H9 (cell line): ENCODE measurements around the gene ATP8A2. TPM values are rescaled to one million over a fixed set of nuclear protein-coding genes. Genes with fewer than 3 reads are reported as not detected.

Experiments
- DNase-seq: peaks from one replicate; pipeline ENCODE4 v3.0.0-alpha.2; 2017
- H2AFZ ChIP-seq: one replicate; pipeline ENCODE4 v1.6.1; 2013; ENCODE audit warnings: mild to moderate bottlenecking, low read length, control low read depth, moderate library complexity
- H2AK5ac ChIP-seq: 2 replicates; pipeline ENCODE4 v1.6.1; 2013; ENCODE audit warnings: low read length, control low read depth, mixed read lengths; ENCODE audit not compliant: insufficient read length
- H2BK120ac ChIP-seq: one replicate; pipeline ENCODE4 v1.6.1; 2013; ENCODE audit warnings: low read depth, mild to moderate bottlenecking, low read length, control low read depth, inconsistent platforms; ENCODE audit not compliant: poor library complexity, severe bottlenecking
- H2BK12ac ChIP-seq: 2 replicates; pipeline ENCODE4 v1.6.1; 2013; ENCODE audit warnings: low read length, control low read depth, mixed read lengths, low read depth; ENCODE audit not compliant: insufficient read length
- H2BK15ac ChIP-seq: 2 replicates; pipeline ENCODE4 v1.6.1; 2013; ENCODE audit warnings: low read depth, low read length, control low read depth
- H2BK20ac ChIP-seq: one replicate; pipeline ENCODE4 v1.6.1; 2013; ENCODE audit warnings: low read depth, mild to moderate bottlenecking, low read length, control low read depth, inconsistent platforms; ENCODE audit not compliant: poor library complexity, severe bottlenecking
- H2BK5ac ChIP-seq: 2 replicates; pipeline ENCODE4 v1.6.1; 2013; ENCODE audit warnings: low read length, control low read depth, mixed read lengths; ENCODE audit not compliant: insufficient read length
- H3K14ac ChIP-seq: 2 replicates; pipeline ENCODE4 v1.6.1; 2013; ENCODE audit warnings: low read length, control low read depth; ENCODE audit not compliant: insufficient read depth
- H3K18ac ChIP-seq: 2 replicates; pipeline ENCODE4 v1.6.1; 2013; ENCODE audit warnings: low read depth, mild to moderate bottlenecking, mixed read lengths, low read length, control low read depth; ENCODE audit not compliant: insufficient read length
- H3K23ac ChIP-seq: 2 replicates; pipeline ENCODE4 v1.6.1; 2013; ENCODE audit warnings: low read length, control low read depth, mixed read lengths, low read depth; ENCODE audit not compliant: insufficient read length
- H3K23me2 ChIP-seq: 2 replicates; pipeline ENCODE4 v1.6.1; 2013; ENCODE audit warnings: low read depth, mild to moderate bottlenecking, mixed read lengths, low read length, control low read depth; ENCODE audit not compliant: insufficient read length, poor library complexity, severe bottlenecking
- H3K27ac ChIP-seq: 2 replicates; pipeline ENCODE4 v1.5.1; 2013; ENCODE audit warnings: low read length, control low read depth, mixed read lengths, low read depth; ENCODE audit not compliant: insufficient read length
- H3K27me3 ChIP-seq: 2 replicates; pipeline ENCODE4 v1.6.1; 2013; ENCODE audit warnings: low read length, control low read depth, inconsistent platforms; ENCODE audit not compliant: insufficient read depth
- H3K4ac ChIP-seq: 2 replicates; pipeline ENCODE4 v1.6.1; 2013; ENCODE audit warnings: low read depth, mild to moderate bottlenecking, control low read depth, inconsistent platforms, low read length, moderate library complexity
- H3K4me1 ChIP-seq: 2 replicates; pipeline ENCODE4 v1.6.1; 2013; ENCODE audit warnings: low read length, control low read depth, inconsistent platforms; ENCODE audit not compliant: insufficient read depth
- H3K4me2 ChIP-seq: 2 replicates; pipeline ENCODE4 v1.6.1; 2013; ENCODE audit warnings: low read length, control low read depth, mixed read lengths; ENCODE audit not compliant: insufficient read length, insufficient read depth
- H3K56ac ChIP-seq: 2 replicates; pipeline ENCODE4 v1.6.1; 2013; ENCODE audit warnings: low read depth, mild to moderate bottlenecking, mixed read lengths, low read length, control low read depth; ENCODE audit not compliant: insufficient read length
- H3K79me1 ChIP-seq: 2 replicates; pipeline ENCODE4 v1.6.1; 2013; ENCODE audit warnings: low read depth, mild to moderate bottlenecking, moderate library complexity, low read length, control low read depth, inconsistent platforms; ENCODE audit not compliant: insufficient read depth, poor library complexity, severe bottlenecking
- H3K79me2 ChIP-seq: 2 replicates; pipeline ENCODE4 v1.6.1; 2013; ENCODE audit warnings: low read length, control low read depth, inconsistent platforms; ENCODE audit not compliant: insufficient read depth
- H3K9ac ChIP-seq: 2 replicates; pipeline ENCODE4 v1.6.1; 2013; ENCODE audit warnings: low read length, control low read depth, mixed read lengths; ENCODE audit not compliant: insufficient read length; ENCODE audit errors: extremely low read depth
- H3K9me3 ChIP-seq: one replicate; pipeline ENCODE4 v1.6.1; 2013; ENCODE audit warnings: low read depth, low read length, inconsistent platforms; ENCODE audit not compliant: control insufficient read depth
- H3T11ph ChIP-seq: one replicate; pipeline ENCODE4 v1.6.1; 2013; ENCODE audit warnings: mild to moderate bottlenecking, low read length, control low read depth, inconsistent platforms
- H4K20me1 ChIP-seq: one replicate; pipeline ENCODE4 v1.6.1; 2013; ENCODE audit not compliant: control insufficient read depth, insufficient read length, insufficient read depth
- H4K5ac ChIP-seq: 2 replicates; pipeline ENCODE4 v1.6.1; 2013; ENCODE audit warnings: low read depth, mild to moderate bottlenecking, mixed read lengths, low read length, control low read depth; ENCODE audit not compliant: insufficient read length
- H4K8ac ChIP-seq: replicated peaks from 2 replicates; pipeline ENCODE4 v1.6.1; 2013; ENCODE audit warnings: low read length, control low read depth, mixed read lengths, low read depth; ENCODE audit not compliant: insufficient read length
- H4K91ac ChIP-seq: 2 replicates; pipeline ENCODE4 v1.6.1; 2013; ENCODE audit warnings: low read depth, mild to moderate bottlenecking, moderate library complexity, mixed read lengths, low read length, control low read depth; ENCODE audit not compliant: insufficient read length
- H3K27ac Mint-ChIP-seq, 3 experiments: 2 replicates in 2 of 3; 3 replicates in 1 of 3; pipeline ENCODE4 v1.8.0; 2020 to 2021; ENCODE audit warnings: mixed read lengths in 3 of 3, mild to moderate bottlenecking in 1 of 3, moderate library complexity in 1 of 3
- H3K27me3 Mint-ChIP-seq: 2 replicates; pipeline ENCODE4 v1.8.0; 2021; ENCODE audit warnings: low read depth, mild to moderate bottlenecking, moderate library complexity, mixed read lengths
- H3K36me3 Mint-ChIP-seq, 3 experiments: 2 replicates in 2 of 3; 3 replicates in 1 of 3; pipeline ENCODE4 v1.8.0; 2020 to 2021; ENCODE audit warnings: low read depth in 3 of 3, mixed read lengths in 3 of 3; ENCODE audit not compliant: insufficient read depth in 1 of 3
- H3K4me1 Mint-ChIP-seq, 2 experiments: 2 replicates each; pipeline ENCODE4 v1.8.0; 2020; ENCODE audit warnings: mixed read lengths in 2 of 2
- H3K4me3 Mint-ChIP-seq, 2 experiments: 2 replicates in 1 of 2; 3 replicates in 1 of 2; pipeline ENCODE4 v1.8.0; 2020 to 2021; ENCODE audit warnings: mild to moderate bottlenecking in 2 of 2, mixed read lengths in 2 of 2, moderate library complexity in 1 of 2
- H3K9me3 Mint-ChIP-seq, 2 experiments: 2 replicates in 1 of 2; 3 replicates in 1 of 2; pipeline ENCODE4 v1.8.0; 2020; ENCODE audit warnings: mild to moderate bottlenecking in 2 of 2, mixed read lengths in 2 of 2, moderate library complexity in 1 of 2
- WGBS: extraction: QIAGEN DNeasy Blood & Tissue Kit; methylation state at CpG from one replicate; pipeline ENCODE4 v1.1.7; 2013; ENCODE audit warnings: missing lambda C conversion rate, low lambda C conversion rate, mixed read lengths; ENCODE audit not compliant: insufficient read length; ENCODE audit errors: extremely low coverage; 5-methylcytosine and 5-hydroxymethylcytosine counted together
- total RNA-seq: library from RNA; stranded (reverse); gene quantifications from 2 replicates; pipeline ENCODE4 v1.2.1, GENCODE V29; 2021
- TF ChIP-seq, protein P1 (sequence below): fragments of 200-600 bp; sonication (generic); conservative IDR thresholded peaks from 3 replicates; pipeline ENCODE4 v1.8.0; 2021; ENCODE audit warnings: antibody characterized with exemption, mild to moderate bottlenecking

The ATP8A2 gene
- total RNA-seq, 1 experiment from 2014 or later, result 18.2 TPM

DNA sequence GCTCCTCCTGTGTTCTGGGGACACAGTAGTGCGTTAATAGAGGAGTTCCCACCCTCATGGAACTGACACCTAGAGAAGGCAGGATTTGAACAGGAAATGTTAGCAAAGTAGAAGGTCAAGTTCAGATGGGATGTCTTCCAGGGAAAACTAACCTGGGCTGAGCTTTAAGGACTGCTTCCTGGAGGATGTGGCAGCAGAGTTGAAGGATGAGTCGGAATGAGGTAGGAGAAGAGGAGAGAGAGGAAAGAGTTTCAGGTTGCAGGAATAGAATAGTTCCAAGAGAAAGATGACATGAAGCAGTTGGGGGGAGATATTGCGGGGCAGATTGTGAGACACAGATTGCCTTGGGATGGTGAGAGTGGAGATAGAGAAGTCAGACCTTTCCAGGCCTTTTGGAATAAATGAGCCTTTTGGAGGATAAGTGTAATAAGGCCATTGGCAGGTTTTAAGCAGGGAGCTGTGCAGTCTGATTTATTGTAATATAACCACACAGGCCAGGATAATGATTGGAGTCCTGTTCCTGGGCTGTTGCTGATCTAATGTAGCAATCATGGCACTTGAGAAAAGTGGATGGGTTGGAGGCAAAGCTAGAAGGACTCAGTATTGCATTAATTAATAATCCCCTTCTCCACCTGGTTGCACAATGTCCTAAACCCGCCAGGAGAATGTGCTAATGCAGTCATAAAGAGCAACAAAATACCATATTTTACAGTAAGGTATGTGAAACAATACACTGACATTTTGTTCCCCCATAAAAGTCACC, 474.6 kb downstream of the ATP8A2 start:
- Histone ChIP-seq H2BK120ac (no peak overlapping the region), H3K18ac (no peak overlapping the region), H3K27me3 (no peaks in the 10 kb centered on the region), H2BK12ac (no peak overlapping the region), H3K23me2 (no peaks in the 10 kb centered on the region), H2AK5ac (no peak overlapping the region), H3K14ac (no peak overlapping the region), H2BK15ac (no peak overlapping the region), H3K56ac (no peak overlapping the region), H3K4ac (no peak overlapping the region), H2BK5ac (no peak overlapping the region), H3K9me3 (no peaks in the 10 kb centered on the region), H2AFZ (no peak overlapping the region), H4K91ac (no peak overlapping the region), H3K4me2 (no peak overlapping the region), H3K79me2 (no peaks in the 10 kb centered on the region), H4K8ac (no peak overlapping the region), H4K20me1 (no peaks in the 10 kb centered on the region), H3K79me1 (no peaks in the 10 kb centered on the region), H3T11ph (no peak overlapping the region), H4K5ac (no peak overlapping the region), H3K23ac (no peak overlapping the region), H2BK20ac (no peak overlapping the region), H3K27ac (no peak overlapping the region), H3K4me1 (peaks cover 9% of the 10 kb centered on the region; the same call in 1 of the 2 replicates), H3K9ac (no peak overlapping the region)
- TF ChIP-seq, protein P1, sequence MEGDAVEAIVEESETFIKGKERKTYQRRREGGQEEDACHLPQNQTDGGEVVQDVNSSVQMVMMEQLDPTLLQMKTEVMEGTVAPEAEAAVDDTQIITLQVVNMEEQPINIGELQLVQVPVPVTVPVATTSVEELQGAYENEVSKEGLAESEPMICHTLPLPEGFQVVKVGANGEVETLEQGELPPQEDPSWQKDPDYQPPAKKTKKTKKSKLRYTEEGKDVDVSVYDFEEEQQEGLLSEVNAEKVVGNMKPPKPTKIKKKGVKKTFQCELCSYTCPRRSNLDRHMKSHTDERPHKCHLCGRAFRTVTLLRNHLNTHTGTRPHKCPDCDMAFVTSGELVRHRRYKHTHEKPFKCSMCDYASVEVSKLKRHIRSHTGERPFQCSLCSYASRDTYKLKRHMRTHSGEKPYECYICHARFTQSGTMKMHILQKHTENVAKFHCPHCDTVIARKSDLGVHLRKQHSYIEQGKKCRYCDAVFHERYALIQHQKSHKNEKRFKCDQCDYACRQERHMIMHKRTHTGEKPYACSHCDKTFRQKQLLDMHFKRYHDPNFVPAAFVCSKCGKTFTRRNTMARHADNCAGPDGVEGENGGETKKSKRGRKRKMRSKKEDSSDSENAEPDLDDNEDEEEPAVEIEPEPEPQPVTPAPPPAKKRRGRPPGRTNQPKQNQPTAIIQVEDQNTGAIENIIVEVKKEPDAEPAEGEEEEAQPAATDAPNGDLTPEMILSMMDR, result no peak
- no peak for DNase-seq
- H3K9me3 Mint-ChIP-seq, result peaks cover 6 to 8% of the 10 kb centered on the region in 2 experiments; a peak in 4 of 5 replicates
- WGBS, result no CpG with 5 or more reads among the region's 4 CpGs
- no peaks in the 10 kb centered on the region; the same call in none of the 2 replicates for H3K27me3 Mint-ChIP-seq
- H3K4me1 Mint-ChIP-seq, result peaks cover 45 to 47% of the 10 kb centered on the region in 2 experiments
- no peak overlapping the region for H3K4me3 Mint-ChIP-seq
- H3K27ac Mint-ChIP-seq, result peak overlapping the region in 1 of 3 experiments; percentile 41; a peak in 1 of 7 replicates
- H3K36me3 Mint-ChIP-seq, result peaks cover 2 to 8% (median 5%) of the 10 kb centered on the region in 3 experiments; a peak in 5 of 7 replicates
